HG02884 (cell line): Measurements from ENCODE around the gene FMN2.

Experiments used
- ATAC-seq: cut with Tn5 transposase; IDR thresholded peaks from one replicate; pipeline ENCODE4 v1.9.1; 2021; ENCODE audit warnings: mild to moderate bottlenecking, moderate library complexity; ENCODE audit not compliant: unreplicated experiment

The FMN2 gene

DNA sequence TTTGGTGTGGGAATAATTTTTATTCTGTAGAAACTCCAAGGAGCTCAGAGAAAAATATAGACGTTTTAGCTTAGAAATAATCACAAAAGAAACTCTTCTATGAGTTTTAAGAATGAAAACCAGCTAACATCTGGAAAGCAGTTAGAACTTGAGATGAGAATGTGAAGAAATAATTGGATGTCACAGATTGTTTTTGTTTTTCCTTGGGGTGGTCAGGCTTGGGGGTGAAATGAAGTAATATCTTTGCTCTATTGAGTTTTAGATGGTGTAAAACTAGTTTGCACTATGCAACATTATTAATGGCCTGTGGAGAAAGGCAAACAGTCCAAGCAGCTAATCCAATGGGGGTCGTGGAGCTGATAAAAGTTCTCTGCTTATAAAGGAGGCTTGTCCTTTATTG is 101.2 kb downstream of the FMN2 start:
- no peak for ATAC-seq

DNA sequence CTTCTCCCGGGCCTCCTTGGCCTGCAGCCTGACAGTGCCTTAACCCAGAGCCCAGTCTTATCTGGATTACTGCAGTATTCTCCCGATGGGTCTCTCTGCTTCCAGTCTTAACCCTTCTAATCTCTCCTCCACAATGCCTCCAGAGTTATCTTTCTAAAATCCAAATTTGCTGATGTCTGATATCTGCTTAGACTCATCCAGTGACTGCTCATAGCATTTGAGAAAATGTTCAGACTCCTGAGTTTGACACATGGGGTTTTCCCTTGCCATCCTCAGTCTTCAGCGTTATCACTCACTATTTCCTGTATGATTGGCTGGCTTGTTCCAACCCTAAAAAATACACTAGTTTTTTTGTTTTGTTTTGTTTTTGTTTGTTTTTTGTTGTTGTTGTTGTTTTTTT is 102.0 kb downstream of the FMN2 start:
- no peak for ATAC-seq

DNA sequence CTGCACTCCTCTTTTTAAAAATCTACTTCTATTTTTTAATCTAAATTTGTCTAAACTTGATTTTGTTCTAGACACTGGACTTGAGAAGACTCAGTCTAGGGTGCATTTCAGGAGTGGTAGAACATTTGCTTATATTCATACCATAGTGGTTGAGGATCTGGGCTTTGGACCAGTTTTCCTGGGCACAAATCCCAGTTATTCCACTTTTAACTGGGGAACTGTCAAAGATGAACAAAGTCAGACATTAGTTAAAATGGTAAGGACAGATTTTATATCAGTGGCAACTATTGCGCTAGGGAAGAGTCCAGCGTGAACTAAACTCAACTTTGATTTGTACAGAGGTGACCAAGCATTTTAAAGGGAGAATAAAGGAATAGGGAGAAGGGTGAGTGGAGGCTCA is 102.4 kb downstream of the FMN2 start:
- no peak for ATAC-seq

DNA sequence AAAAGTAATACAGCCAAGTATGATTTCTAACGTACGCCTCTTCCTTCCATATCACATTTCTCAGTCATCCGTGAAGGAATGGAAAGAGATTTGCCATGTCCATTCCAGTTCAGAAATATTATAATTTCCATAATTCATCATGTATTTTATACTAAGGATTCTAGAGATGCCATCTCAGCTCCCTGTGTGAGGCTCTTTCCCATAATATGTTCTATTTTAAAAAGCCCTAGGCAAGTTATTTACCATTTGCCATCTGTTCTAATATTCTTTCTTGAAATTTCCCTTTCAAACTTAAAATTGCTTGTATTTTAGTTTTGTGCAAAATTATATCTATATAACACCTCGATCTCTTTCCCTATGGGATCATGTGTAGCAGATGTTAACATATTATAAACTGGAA is 106.7 kb downstream of the FMN2 start:
- no peak for ATAC-seq

DNA sequence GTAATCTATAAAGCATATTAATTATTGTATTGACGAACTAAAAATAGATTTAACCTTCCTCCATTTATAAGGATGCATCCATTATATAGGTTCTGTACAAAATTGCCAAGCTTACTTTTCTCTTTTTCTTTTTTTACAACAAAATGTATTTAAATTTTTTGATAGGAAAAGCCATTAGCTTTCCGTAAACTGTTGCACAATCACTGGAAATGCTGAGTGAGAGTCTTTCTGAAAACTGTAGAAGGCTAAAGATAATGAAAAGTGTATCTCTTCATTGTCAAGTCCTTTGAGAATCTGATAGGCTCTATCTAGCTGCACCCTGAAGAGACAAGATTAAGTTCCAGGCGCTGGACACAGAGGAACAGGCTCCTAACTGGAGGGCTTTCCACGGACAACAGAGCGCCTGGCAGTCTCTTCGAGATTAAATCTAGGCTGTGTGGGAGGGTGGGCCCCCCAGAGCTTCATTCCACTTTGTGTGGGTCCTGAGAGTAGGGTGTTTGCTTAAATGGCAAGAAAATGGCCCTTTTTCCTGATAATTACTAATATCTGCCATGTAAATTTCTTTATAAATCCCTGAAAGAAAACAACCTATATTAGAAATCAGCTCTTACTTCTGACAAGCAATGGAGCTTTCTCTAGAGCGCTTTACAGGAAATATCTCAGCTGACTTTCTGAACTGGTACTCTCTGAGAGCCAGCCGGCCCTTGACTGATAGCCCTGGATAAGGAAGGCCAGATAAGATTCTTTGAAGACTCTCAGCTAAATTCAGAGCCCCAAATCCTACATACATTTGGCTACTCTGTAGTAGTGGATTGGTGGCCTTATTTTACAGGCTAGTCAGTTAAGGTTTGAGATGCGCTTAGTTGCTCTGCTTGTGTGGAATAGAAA is 108.3 kb downstream of the FMN2 start:
- ATAC-seq = no peak

DNA sequence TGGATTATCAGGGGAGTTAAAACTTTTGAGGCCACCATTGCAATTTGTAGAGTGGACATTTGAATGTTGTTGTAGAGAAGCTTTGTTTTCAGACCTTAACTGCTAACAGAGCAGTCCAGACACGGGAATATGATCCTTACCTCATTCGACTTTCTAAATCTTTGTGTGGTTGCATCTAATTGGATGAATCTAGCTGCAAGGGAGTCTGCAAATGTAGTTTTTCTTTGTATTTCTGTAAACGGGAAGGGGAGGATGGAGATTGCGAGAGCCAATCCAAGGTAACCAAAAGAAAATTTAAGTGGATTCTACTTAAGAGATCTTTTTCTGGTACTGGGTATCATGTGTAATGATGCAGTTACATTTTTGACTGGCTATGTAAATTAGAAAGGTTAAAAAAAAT is 110.2 kb downstream of the FMN2 start:
- no peak for ATAC-seq

DNA sequence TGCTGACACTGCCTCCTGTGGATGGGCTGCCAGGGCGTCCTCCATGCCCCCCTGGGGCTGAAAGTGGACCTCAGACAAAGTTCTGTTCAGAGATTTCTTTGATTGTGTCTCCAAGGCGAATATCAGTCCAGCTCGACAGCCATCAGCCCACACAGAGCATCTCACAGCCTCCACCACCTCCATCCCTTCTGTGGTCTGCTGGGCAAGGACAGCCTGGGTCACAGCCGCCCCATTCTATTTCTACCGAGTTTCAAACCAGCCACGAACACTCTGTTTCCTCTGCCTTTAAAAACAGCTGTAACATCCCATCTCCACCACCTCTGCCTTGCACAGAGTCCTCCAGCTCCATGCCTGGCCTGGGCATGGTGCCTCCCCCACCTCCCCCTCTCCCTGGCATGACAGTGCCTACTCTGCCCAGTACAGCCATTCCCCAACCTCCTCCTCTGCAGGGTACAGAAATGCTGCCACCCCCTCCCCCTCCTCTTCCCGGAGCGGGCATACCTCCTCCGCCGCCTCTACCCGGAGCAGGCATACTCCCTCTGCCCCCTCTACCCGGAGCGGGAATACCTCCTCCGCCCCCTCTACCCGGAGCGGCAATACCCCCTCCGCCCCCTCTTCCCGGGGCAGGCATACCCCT is 115.5 kb downstream of the FMN2 start:
- no peak for ATAC-seq

DNA sequence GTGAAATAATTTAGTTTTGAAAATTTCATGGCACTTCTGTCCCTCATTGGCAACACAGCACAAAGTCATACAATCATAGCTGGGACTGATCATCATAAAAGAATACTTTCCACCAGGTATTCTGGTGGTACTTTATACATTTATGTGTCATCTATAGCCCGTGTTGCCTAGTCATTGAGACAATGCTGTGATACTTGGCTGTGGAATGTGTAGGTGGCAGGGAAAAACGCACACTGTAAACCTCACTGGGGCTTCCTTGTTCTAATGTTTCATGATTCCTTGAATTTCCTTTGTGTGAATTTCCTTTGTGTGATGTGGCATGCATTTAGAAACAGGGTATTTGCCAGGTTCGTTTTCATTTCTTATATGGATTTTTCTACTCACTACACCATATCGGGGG is 118.3 kb downstream of the FMN2 start:
- no peak for ATAC-seq

DNA sequence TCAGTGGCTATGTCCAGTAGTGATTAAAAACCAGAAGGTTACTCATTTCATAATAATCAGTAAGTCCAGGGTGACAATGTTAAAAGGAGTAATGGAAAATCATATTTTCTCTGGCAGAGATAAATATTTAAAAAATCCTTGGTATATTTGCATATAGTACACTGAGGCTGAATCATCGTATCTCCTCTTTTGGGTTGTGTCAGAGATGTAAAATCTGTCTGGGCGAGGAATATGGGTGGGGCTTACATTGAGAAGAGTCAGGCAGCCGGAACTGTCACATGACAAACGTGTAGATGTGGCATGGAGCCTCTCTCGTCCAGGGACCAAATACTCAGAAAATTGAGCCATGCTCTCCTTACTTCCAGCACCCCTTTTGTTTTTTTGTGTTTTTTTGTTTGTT is 120.9 kb downstream of the FMN2 start:
- no peak for ATAC-seq

DNA sequence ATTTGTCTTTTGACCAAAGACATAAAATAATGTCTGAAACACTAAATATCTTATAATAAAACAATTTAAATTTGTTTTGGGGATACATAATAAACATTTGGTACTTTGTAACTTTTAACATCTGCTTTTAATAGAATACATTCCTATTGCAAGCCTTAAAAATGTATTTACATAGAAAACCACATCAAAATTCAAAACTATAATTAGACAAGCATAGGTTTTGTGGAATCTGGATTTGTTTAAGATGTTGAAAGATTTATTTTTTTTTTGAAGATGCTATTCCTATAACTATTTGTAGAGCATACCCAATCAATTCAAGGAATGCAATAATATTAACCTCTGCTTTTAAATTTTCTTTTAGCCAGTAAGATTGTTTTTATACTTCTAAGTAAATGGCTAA is 125.7 kb downstream of the FMN2 start:
- no peak for ATAC-seq

DNA sequence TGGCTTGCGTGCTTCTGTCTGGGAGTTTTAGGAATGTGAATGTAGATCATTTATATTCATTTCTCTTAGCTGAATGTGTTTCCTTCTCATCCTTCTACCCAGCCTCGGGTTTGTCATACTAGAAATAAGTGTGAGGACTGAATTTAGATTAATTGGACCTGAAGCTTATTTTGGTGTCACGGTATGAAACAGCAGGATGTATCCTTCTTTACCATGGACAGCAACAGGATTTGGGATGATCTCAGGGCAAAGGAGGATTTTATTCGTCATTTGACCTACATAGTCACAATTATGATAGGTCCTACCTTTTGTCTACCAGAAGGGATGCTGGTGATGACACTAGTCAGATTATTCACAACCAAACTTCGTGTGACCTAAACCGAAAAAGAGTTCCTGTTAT is 127.4 kb downstream of the FMN2 start:
- ATAC-seq = no peak

DNA sequence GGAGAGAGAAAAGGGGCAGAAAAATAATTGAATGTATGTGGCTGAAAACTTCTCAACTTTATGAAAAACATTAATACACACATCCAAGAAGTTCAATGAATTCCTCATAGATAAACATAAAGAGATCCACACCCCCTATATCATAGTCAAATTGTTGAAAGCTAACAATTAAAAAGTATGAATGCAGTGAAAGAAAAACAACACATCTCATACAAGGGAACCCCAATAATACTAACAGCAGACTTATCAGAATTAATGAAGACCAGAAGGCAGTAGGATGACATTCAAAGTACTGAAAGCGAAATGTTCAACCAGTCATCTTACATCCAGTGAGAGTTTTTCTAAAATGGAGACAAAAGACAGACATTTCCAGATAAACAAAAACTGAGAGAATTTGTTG is 134.4 kb downstream of the FMN2 start:
- ATAC-seq = no peak

DNA sequence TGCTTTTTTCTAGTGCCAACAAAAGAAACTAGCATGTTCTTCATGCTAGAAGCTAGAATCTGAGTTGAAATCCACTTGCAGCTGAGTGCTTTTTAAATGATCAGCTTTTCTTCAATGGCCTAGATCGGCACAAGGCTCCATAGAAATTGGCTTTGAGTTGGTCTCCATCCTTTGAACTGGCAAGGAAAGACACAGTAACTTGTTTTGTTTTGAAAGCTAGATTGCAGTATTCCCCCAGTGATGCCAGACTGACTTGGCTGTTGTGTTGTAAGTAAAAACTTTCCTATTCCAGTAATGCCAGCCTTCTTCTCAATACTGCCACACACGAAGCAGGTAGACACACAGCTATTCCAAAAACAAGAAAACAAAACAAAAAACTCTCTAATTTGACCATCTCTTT is 139.1 kb downstream of the FMN2 start:
- ATAC-seq = no peak

DNA sequence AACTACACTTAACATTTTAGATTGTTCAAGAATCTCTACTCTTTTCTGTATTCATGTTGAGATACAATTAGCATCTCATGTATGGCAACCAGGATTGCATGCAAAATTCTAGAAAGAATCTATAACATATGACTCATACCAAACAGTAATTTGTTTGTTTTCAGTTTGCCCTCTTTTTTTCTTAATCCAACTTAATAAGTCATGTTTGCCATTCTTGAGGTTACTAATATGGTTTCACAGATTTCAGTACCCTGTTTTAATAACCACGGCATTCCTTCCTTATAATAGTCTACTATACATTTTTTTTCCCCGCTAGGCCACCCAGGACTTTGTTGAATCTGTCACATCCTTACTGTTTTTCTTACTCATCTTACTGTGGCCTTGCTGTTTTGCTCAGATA is 140.8 kb downstream of the FMN2 start:
- no peak for ATAC-seq

DNA sequence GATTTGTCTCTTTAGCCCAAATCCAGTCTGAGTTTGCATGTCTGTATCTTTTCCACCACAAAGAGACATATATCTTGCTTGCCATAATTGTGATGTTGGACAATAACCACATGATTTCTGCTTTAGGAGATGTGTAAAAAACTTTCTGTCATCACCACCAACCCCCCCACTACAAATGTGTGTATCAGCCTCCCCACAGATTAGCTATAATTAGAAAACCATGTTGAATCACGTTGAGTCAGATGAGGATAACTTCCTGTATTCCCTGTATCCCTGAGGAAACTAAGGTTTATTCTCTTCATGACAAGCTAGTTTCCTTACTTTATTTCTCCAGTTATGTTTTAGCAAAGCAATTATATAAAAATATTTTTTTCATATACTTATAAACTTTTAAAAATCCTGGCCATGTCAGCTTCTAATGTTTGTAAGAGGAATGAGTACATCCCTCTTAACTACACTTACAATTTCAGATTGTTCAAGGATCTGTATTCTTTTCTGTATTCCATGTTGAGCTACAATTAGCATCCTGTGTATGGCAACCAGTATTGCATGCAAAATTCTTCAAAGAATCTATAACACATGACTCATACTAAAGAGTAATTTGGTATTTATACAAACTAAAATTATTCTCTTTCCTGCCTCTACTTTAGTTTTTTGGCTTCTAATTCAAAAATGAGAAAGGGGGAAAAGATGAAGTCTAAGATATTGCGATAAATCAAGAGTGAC is 143.0 kb downstream of the FMN2 start:
- no peak for ATAC-seq

DNA sequence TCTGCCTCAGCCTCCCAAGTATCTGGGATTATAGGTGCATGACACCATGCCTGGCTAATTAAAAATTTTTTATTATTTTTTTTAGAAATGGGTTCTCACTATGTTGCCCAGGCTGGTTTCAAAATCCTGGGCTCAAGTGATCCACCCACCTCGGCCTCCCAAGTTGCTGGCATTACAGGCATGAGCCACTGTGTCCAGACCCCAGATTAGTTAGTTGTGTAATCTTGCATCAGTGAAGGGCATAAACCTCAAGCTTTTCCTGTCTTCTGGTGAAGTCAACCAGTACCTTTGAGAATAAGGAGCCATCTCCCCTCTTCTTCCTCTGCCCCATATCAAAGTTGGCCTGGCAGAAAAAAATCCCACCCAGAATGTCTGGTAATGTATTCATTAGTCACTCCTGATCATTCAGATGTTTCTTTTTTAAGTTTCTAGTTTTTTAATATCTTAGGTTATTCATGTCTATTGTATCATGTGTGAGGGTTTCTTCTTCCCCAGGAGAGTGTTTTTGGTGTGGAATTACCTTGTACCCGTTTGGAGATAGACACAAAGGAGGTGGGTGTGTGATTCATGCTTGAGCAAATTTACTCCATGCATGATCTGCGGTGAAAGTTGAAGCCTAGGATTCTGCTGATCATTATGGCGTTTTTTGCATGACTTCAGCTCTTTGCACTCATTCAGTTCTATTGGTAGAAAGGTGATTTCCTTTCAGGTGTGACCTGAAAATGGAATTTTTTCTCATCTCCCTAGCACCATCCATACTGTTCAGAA is 144.0 kb downstream of the FMN2 start:
- no peak for ATAC-seq

DNA sequence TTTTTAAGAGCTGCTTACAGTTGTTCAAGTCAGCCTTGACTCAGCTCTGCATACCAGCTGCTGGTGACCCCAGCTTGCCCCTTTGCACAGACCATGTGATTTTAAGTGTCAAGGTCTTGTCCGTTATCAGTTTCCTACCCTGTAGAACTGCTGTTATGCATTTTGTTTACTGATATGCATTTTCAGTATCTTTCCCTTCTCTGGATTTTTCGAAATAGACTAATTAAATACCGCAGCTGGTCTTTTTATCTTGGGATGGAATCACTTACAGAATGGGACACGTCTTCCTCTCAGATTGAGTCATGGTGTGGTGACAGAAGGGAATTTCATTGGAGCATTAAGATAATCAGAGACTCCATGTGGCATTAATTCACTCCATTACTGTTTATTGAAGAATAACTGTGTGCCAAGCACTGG is 145.6 kb downstream of the FMN2 start:
- ATAC-seq = no peak

DNA sequence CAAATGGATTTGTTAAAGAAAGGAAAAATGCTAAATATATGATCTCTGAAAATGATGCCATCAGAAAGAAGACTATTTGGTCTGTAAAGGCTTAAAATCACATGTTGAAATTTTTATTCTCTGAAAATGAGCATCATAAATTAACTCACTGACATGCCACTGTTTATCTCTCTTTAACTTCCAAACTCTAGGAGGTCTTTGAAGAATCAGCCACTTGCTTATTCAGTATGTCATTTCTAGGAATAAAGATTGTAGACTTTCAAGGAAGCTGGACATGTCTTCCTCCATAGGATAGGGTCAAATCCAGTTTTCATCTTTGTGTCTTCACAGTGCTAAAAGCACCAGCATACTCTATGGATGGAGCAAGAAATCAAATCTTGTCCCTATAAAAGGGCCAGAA is 147.6 kb downstream of the FMN2 start:
- ATAC-seq = no peak

DNA sequence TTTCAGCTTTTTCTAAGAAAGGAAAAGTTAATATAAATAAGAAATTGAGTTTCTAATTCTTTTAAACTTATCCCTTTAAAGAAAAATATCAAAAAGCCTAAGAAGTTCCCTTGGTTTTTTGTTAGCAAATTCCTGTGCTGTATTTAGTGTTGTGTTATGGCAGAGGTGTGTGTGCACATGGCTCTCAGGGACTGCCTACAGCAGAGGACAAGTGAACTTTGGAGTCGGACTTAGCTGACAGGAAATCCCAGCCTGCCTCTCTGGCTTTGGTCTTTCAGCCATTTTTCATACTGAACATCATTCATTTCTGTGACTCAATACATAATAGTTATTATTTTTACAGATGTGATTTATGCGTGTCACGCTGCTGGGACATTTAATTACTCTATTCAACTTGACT is 149.6 kb downstream of the FMN2 start:
- ATAC-seq = no peak

DNA sequence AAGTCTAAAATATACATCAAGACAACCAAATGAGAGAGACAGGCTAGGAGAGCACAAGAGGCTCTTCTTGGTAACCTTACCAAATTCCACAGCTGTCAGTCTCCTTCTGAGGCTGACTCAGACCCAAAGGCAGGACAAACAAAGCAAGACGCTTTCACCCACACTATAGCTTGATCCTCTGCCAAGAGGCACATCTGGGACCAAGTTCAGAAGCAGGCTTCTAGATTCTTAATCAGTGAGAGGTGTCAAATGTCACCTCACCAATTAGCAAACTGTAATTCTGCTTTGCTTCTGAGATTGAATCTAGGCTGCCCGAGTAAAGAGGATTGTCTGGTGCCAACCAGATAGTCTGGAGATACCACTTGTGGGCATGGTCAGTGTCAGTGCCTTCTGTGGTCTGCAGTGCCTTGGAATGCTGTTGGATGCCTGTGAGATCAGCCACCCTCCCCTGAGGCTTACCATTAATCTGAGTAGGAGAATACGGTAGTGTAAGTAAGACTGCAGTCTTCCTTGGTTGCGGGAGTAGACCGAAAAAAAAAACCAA is 151.0 kb downstream of the FMN2 start:
- no peak for ATAC-seq
